ENCODE measurements around the gene FOXK1. TPM values are rescaled to one million over a fixed set of nuclear protein-coding genes. Genes with fewer than 3 reads are reported as not detected.

FOXK1 gene
- total and polyA plus RNA-seq, 9 of the 15 experiments (the other 6 are each of a cell fraction or from before 2014, with no cell fraction given), result 0.32 to 45.5 (median 8.1) TPM

DNA sequence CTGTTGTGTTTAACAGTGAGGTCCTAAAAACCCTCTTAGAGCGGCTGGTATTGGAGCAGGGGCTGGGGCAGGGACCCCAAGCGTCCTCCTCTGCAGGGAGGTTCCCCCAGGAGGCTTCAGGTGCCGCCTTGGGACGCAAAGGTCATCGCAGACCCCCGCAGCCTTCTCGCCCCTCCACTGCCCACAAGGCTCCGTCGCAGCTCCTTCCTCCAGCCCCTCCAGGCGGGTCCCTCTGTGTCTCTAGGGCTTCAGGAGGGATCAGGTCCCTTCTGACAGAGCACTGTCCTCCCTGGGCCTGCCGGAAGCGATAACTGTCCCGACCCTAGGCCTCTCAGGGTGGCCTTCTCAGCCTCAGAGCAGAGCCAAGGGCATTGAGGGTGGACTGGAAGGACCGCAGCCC is 67.3 kb downstream of the FOXK1 start (continued):
- TF ChIP-seq SIX5 (IDR thresholded peaks at IDR 0.05; ENCODE audit: borderline replicate concordance in 1 of 2, insufficient read depth in 1 of 2, low read depth in 1 of 2, low read length in 2 of 2), result no peak
- no peak for TF ChIP-seq ZKSCAN3 (CRISPR knock-in tag; IDR thresholded peaks at IDR 0.05)
- TF ChIP-seq TRIM24 (IDR thresholded peaks at IDR 0.05), result no peak

DNA sequence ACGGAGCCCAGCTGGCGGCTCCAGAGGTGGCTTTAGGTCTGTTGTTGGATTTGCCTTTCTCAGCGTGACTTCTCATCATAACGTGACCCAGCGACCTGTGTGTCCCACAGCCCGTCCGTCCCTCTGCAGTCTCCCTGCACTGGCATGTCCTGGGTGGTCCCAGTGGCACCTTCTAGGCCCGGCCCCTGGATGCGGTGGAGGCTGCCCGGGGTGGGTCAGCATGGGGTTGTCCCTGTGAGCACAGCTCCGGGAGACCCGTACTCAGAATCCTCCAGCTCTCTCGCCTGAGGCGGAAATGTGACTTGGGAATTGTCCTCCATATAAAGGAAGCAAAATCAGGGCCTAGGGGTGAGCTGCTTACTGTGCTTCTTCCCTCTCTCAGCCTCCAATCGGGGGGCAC is 67.7 kb downstream of the FOXK1 start:
- no peak overlapping the region for H3K9ac ChIP-seq (ENCODE audit: insufficient read depth in 1 of 2, low read depth in 2 of 2, low read length in 2 of 2)
- H3K79me2 ChIP-seq (ENCODE audit: control insufficient read depth, insufficient read depth, low read length), result peaks cover 48% of the 10 kb centered on the region
- H2AFZ ChIP-seq (ENCODE audit: low read depth, low read length), result no peak overlapping the region
- H3K27ac ChIP-seq (ENCODE audit: extremely low read depth, low read depth, low read length), result no peak overlapping the region
- ChIA-PET CTCF (ENCODE audit: low intra/inter-chr PET ratio) (no interaction called here), POLR2A (interaction anchor here (0.6 to 1.2 kb wide), 2 partner anchors 12 to 20 kb away, joined by 3 to 4 read pairs; no protein-coding TSS in a partner anchor)
- no peak overlapping the region for H3K4me3 ChIP-seq
- H4K20me1 ChIP-seq (replicated peaks; ENCODE audit: control insufficient read depth, insufficient read depth, low read length), result peaks cover 18% of the 10 kb centered on the region
- no TSS peak for BruUV-seq (replicated peaks)
- peaks cover 57% of the 10 kb centered on the region; the same call in 2 of the 3 replicates for H3K36me3 ChIP-seq (ENCODE audit: control insufficient read depth, insufficient read depth, low read length)
- in situ Hi-C loops (cut with MboI) (no loop called here), intact Hi-C loops (cut with micrococcal nuclease) (no loop called here)
- FAIRE-seq, result no peak
- H3K9me1 ChIP-seq (ENCODE audit: control insufficient read depth, insufficient read depth, low read length), result peaks cover 3% of the 10 kb centered on the region
- peaks cover 9 to 42% of the 10 kb centered on the region in 2 experiments; a peak in 4 of 5 replicates for H3K4me1 ChIP-seq (replicated peaks in 1 of 2; ENCODE audit: control insufficient read depth in 2 of 2, insufficient read depth in 2 of 2, low read length in 2 of 2)
- DNase-seq (ENCODE audit: extremely low read depth in 1 of 4, low spot score in 3 of 4), result no peak
- H3K4me2 ChIP-seq (ENCODE audit: insufficient read depth, low read length), result no peak overlapping the region
- H3K9me3 ChIP-seq (replicated peaks; ENCODE audit: control insufficient read depth, insufficient read depth, low read depth, low read length), result no peaks in the 10 kb centered on the region
- no peak for ATAC-seq
- H3K27me3 ChIP-seq (ENCODE audit: control insufficient read depth in 2 of 2, insufficient read depth in 2 of 2, low read length in 2 of 2), result no peaks in the 10 kb centered on the region
- over 99% methylated on average over 15 of the region's 15 CpGs for WGBS (ENCODE audit: insufficient coverage, low coverage, missing lambda C conversion rate)
- TF ChIP-seq ZFP1 (CRISPR knock-in tag; IDR thresholded peaks at IDR 0.05), result no peak
- no peak for TF ChIP-seq ARID1B (IDR thresholded peaks at IDR 0.05)
- TF ChIP-seq ZNF717 (CRISPR knock-in tag; IDR thresholded peaks at IDR 0.05), result no peak
- no peak for TF ChIP-seq YY1 (IDR thresholded peaks at IDR 0.05; ENCODE audit: borderline replicate concordance in 1 of 3, control insufficient read depth in 1 of 3, extremely low read depth in 1 of 3, insufficient read depth in 3 of 3, insufficient read length in 1 of 3, insufficient replicate concordance in 2 of 3, low read depth in 1 of 3, low read length in 2 of 3)
- TF ChIP-seq RAD51 (IDR thresholded peaks at IDR 0.05; ENCODE audit: borderline replicate concordance, low read depth), result no peak
- TF ChIP-seq ZNF174 (CRISPR knock-in tag; IDR thresholded peaks at IDR 0.05), result no peak
- no peak for TF ChIP-seq MTA1 (IDR thresholded peaks at IDR 0.05; ENCODE audit: borderline replicate concordance)
- no peak for TF ChIP-seq STAT5B (CRISPR knock-in tag; IDR thresholded peaks at IDR 0.05)
- TF ChIP-seq ARHGAP35 (IDR thresholded peaks at IDR 0.05; ENCODE audit: partially characterized antibody), result no peak
- TF ChIP-seq, protein P1, sequence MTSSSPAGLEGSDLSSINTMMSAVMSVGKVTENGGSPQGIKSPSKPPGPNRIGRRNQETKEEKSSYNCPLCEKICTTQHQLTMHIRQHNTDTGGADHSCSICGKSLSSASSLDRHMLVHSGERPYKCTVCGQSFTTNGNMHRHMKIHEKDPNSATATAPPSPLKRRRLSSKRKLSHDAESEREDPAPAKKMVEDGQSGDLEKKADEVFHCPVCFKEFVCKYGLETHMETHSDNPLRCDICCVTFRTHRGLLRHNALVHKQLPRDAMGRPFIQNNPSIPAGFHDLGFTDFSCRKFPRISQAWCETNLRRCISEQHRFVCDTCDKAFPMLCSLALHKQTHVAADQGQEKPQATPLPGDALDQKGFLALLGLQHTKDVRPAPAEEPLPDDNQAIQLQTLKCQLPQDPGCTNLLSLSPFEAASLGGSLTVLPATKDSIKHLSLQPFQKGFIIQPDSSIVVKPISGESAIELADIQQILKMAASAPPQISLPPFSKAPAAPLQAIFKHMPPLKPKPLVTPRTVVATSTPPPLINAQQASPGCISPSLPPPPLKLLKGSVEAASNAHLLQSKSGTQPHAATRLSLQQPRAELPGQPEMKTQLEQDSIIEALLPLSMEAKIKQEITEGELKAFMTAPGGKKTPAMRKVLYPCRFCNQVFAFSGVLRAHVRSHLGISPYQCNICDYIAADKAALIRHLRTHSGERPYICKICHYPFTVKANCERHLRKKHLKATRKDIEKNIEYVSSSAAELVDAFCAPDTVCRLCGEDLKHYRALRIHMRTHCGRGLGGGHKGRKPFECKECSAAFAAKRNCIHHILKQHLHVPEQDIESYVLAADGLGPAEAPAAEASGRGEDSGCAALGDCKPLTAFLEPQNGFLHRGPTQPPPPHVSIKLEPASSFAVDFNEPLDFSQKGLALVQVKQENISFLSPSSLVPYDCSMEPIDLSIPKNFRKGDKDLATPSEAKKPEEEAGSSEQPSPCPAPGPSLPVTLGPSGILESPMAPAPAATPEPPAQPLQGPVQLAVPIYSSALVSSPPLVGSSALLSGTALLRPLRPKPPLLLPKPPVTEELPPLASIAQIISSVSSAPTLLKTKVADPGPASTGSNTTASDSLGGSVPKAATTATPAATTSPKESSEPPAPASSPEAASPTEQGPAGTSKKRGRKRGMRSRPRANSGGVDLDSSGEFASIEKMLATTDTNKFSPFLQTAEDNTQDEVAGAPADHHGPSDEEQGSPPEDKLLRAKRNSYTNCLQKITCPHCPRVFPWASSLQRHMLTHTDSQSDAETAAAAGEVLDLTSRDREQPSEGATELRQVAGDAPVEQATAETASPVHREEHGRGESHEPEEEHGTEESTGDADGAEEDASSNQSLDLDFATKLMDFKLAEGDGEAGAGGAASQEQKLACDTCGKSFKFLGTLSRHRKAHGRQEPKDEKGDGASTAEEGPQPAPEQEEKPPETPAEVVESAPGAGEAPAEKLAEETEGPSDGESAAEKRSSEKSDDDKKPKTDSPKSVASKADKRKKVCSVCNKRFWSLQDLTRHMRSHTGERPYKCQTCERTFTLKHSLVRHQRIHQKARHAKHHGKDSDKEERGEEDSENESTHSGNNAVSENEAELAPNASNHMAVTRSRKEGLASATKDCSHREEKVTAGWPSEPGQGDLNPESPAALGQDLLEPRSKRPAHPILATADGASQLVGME (CRISPR knock-in tag; IDR thresholded peaks at IDR 0.05), result no peak
- TF ChIP-seq ESRRA (IDR thresholded peaks at IDR 0.05; ENCODE audit: borderline replicate concordance, low read depth), result no peak
- no peak for TF ChIP-seq GTF2A2 (tag; IDR thresholded peaks at IDR 0.05)

Data from K562 (cell line).